ENCODE data around the gene TSC22D2.

Gene TSC22D2

DNA sequence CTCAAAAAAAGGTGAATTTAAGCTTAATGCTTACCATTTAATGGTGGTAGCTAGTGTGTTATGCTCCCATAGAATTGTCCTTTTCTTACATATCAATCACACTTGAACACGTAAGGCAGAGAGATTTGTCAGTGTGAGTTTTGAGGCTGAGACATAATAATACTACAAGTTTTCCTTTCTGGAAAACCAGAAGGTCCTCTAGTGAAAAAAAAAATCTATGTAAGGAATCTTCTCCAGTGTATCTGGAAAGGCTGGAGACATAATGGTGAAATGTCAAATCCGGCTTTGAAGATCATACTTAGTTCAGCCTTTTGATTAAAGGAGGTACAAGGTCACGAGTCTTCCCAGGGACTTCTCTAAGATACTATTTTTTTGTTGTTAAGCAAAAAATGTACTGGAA, 3.4 kb downstream of the TSC22D2 start (continued):
- TF ChIP-seq, protein P1, sequence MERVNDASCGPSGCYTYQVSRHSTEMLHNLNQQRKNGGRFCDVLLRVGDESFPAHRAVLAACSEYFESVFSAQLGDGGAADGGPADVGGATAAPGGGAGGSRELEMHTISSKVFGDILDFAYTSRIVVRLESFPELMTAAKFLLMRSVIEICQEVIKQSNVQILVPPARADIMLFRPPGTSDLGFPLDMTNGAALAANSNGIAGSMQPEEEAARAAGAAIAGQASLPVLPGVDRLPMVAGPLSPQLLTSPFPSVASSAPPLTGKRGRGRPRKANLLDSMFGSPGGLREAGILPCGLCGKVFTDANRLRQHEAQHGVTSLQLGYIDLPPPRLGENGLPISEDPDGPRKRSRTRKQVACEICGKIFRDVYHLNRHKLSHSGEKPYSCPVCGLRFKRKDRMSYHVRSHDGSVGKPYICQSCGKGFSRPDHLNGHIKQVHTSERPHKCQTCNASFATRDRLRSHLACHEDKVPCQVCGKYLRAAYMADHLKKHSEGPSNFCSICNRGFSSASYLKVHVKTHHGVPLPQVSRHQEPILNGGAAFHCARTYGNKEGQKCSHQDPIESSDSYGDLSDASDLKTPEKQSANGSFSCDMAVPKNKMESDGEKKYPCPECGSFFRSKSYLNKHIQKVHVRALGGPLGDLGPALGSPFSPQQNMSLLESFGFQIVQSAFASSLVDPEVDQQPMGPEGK (CRISPR knock-in tag; IDR thresholded peaks at IDR 0.05; ENCODE audit: borderline replicate concordance) = no peak
- TF ChIP-seq, protein P2, sequence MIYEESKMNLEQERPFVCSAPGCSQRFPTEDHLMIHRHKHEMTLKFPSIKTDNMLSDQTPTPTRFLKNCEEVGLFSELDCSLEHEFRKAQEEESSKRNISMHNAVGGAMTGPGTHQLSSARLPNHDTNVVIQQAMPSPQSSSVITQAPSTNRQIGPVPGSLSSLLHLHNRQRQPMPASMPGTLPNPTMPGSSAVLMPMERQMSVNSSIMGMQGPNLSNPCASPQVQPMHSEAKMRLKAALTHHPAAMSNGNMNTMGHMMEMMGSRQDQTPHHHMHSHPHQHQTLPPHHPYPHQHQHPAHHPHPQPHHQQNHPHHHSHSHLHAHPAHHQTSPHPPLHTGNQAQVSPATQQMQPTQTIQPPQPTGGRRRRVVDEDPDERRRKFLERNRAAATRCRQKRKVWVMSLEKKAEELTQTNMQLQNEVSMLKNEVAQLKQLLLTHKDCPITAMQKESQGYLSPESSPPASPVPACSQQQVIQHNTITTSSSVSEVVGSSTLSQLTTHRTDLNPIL (CRISPR knock-in tag; IDR thresholded peaks at IDR 0.05; ENCODE audit: low read depth) = no peak
- no peak for TF ChIP-seq ZFP3 (CRISPR knock-in tag; IDR thresholded peaks at IDR 0.05)
- no peak for TF ChIP-seq TCF4 (CRISPR knock-in tag; IDR thresholded peaks at IDR 0.05; ENCODE audit: borderline replicate concordance)
- no peak for TF ChIP-seq GLIS3 (CRISPR knock-in tag; IDR thresholded peaks at IDR 0.05)
- TF ChIP-seq SNAI2 (CRISPR knock-in tag; IDR thresholded peaks at IDR 0.05) = no peak
- TF ChIP-seq PPARA (CRISPR knock-in tag; IDR thresholded peaks at IDR 0.05; ENCODE audit: borderline replicate concordance) = no peak
- no peak for TF ChIP-seq CSDC2 (CRISPR knock-in tag; IDR thresholded peaks at IDR 0.05)
- no peak for TF ChIP-seq ARNTL (CRISPR knock-in tag; IDR thresholded peaks at IDR 0.05; ENCODE audit: borderline replicate concordance, low read depth)
- TF ChIP-seq ZNF565 (CRISPR knock-in tag; conservative IDR thresholded peaks at IDR 0.05; ENCODE audit: low read depth) = no peak

DNA sequence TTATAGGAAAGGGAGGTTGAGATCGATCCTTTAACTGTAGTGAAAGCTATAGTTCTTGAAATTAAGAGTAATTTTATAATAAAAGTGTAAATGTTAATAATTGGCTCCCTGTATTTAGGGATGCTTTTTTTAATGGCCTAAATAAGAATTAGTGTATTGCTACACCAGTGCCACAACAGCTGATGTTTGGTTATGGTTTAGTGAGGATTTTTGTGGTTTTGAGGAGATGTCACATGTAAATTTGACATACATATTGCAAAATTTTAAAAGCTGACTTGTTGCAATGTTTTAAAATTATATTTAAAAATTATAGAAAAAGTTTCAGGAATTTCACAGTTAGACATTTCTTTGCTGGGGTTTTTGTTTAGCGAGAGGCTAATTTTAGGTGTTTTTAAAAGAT, 3.9 kb downstream of the TSC22D2 start:
- TF ChIP-seq, protein P3, sequence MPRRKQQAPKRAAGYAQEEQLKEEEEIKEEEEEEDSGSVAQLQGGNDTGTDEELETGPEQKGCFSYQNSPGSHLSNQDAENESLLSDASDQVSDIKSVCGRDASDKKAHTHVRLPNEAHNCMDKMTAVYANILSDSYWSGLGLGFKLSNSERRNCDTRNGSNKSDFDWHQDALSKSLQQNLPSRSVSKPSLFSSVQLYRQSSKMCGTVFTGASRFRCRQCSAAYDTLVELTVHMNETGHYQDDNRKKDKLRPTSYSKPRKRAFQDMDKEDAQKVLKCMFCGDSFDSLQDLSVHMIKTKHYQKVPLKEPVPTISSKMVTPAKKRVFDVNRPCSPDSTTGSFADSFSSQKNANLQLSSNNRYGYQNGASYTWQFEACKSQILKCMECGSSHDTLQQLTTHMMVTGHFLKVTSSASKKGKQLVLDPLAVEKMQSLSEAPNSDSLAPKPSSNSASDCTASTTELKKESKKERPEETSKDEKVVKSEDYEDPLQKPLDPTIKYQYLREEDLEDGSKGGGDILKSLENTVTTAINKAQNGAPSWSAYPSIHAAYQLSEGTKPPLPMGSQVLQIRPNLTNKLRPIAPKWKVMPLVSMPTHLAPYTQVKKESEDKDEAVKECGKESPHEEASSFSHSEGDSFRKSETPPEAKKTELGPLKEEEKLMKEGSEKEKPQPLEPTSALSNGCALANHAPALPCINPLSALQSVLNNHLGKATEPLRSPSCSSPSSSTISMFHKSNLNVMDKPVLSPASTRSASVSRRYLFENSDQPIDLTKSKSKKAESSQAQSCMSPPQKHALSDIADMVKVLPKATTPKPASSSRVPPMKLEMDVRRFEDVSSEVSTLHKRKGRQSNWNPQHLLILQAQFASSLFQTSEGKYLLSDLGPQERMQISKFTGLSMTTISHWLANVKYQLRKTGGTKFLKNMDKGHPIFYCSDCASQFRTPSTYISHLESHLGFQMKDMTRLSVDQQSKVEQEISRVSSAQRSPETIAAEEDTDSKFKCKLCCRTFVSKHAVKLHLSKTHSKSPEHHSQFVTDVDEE (CRISPR knock-in tag; IDR thresholded peaks at IDR 0.05) = no peak
- TF ChIP-seq OSR1 (CRISPR knock-in tag; IDR thresholded peaks at IDR 0.05) (no peak), ZFP30 (CRISPR knock-in tag; IDR thresholded peaks at IDR 0.05) (no peak)
- no peak for ATAC-seq

DNA sequence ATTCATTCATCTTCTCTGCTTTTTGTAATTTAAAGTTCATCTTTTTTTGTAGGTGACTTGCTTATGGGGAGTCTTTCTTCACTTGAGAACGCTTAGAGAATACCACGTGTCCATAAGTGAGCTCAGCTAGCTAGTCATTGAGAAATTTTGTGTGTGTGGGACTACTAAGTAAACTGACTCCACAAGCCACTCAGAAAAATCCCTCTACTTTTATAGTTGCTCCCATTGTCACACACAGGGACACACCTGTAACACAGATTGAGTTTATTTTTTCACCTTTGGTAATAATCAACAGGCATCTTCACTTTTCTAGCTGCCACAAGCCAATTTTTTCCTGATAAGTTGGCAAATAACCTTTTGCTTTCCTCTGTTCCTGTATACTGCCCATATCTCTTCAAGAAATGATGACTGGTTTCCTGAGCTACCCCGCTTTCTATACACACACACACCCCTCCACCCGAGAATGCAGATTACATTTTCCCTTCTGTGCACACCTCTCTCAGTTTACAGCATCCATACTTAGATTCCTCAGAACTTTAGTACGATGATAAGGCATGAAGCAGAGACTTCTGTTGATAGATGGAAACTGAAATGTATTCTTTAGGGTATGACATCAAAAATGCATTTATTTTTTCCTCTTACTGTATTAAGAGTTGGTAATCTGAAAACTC, 4.6 kb downstream of the TSC22D2 start:
- no peak for ATAC-seq
- TF ChIP-seq ISL1 (CRISPR knock-in tag; IDR thresholded peaks at IDR 0.05) = no peak
- TF ChIP-seq PPARA (CRISPR knock-in tag; IDR thresholded peaks at IDR 0.05; ENCODE audit: borderline replicate concordance) = no peak
- TF ChIP-seq ARNTL (CRISPR knock-in tag; IDR thresholded peaks at IDR 0.05; ENCODE audit: borderline replicate concordance, low read depth) = no peak
- no peak for TF ChIP-seq TCF4 (CRISPR knock-in tag; IDR thresholded peaks at IDR 0.05; ENCODE audit: borderline replicate concordance)
- TF ChIP-seq ZC3H10 (CRISPR knock-in tag; IDR thresholded peaks at IDR 0.05) = no peak
- TF ChIP-seq, protein P3 (CRISPR knock-in tag; IDR thresholded peaks at IDR 0.05) = no peak
- no peak for TF ChIP-seq TOX (CRISPR knock-in tag; IDR thresholded peaks at IDR 0.05; ENCODE audit: borderline replicate concordance)
- TF ChIP-seq, protein P1 (CRISPR knock-in tag; IDR thresholded peaks at IDR 0.05; ENCODE audit: borderline replicate concordance) = no peak
- TF ChIP-seq, protein P2 (CRISPR knock-in tag; IDR thresholded peaks at IDR 0.05; ENCODE audit: low read depth) = no peak
- no peak for TF ChIP-seq SNAI2 (CRISPR knock-in tag; IDR thresholded peaks at IDR 0.05)
- TF ChIP-seq, protein P4, sequence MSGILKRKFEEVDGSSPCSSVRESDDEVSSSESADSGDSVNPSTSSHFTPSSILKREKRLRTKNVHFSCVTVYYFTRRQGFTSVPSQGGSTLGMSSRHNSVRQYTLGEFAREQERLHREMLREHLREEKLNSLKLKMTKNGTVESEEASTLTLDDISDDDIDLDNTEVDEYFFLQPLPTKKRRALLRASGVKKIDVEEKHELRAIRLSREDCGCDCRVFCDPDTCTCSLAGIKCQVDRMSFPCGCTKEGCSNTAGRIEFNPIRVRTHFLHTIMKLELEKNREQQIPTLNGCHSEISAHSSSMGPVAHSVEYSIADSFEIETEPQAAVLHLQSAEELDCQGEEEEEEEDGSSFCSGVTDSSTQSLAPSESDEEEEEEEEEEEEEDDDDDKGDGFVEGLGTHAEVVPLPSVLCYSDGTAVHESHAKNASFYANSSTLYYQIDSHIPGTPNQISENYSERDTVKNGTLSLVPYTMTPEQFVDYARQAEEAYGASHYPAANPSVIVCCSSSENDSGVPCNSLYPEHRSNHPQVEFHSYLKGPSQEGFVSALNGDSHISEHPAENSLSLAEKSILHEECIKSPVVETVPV (CRISPR knock-in tag; IDR thresholded peaks at IDR 0.05) = no peak
- no peak for TF ChIP-seq CSDC2 (CRISPR knock-in tag; IDR thresholded peaks at IDR 0.05)
- no peak for TF ChIP-seq ZFP3 (CRISPR knock-in tag; IDR thresholded peaks at IDR 0.05)
- TF ChIP-seq GLIS3 (CRISPR knock-in tag; IDR thresholded peaks at IDR 0.05) = no peak
